ENCODE data around the gene TRMT6. TPM values are rescaled to one million over a fixed set of nuclear protein-coding genes. Genes with fewer than 3 reads are reported as not detected.

Gene TRMT6, protein sequence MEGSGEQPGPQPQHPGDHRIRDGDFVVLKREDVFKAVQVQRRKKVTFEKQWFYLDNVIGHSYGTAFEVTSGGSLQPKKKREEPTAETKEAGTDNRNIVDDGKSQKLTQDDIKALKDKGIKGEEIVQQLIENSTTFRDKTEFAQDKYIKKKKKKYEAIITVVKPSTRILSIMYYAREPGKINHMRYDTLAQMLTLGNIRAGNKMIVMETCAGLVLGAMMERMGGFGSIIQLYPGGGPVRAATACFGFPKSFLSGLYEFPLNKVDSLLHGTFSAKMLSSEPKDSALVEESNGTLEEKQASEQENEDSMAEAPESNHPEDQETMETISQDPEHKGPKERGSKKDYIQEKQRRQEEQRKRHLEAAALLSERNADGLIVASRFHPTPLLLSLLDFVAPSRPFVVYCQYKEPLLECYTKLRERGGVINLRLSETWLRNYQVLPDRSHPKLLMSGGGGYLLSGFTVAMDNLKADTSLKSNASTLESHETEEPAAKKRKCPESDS
- total RNA-seq (2022; extraction: Qiagen RNA extraction; ENCODE audit: low read depth), result 43.4 to 62.4 TPM (median 46.5 TPM) in 5 replicates

DNA sequence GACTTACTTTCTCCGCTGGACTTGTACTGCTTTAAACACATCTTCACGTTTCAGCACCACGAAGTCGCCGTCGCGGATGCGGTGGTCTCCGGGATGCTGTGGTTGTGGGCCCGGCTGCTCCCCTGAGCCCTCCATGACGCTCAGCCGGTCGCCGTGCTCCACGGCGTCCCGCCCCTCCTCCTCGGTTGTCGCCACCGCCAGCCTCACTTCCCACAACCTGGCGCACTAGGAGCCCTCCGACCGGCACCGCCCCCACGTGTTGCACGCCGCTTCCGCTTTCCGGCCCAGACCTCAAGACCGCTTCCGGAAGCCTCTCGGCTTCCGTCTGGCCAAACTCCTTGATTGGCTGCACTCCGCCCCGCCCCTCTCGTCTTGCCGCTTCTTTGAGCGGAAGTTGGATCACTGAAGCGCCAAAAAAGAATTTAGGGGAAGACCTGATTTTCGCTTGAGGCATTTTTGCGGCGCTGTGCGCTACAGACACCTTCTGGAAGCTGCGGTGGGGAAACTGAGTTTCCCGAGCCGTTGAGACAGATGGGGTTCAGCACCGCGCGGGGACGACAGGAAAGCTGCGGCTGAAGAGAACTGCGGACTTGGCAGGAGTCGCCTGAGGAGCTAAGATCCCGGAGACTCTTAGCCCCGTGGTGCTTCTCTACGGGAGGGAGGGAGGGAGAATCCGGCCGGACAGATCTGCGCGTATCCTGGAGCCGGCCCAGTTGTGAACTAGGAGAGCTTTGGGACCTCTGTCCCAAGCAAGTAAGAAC is at the start of gene TRMT6, which contains the start of gene MCM8:
TRMT6 (minus strand) TSS at position 263 of the 761 bp plus-strand sequence; CDS start at position 135, 128 bp downstream.
MCM8 (plus strand) TSS at position 382 of the 761 bp plus-strand sequence. CDS start 1,364 bp downstream, outside the sequence.

Other genes starting within 250 kb of the TRMT6 start
- 4.7 to 9.9 TPM (median 6.4 TPM) in 5 replicates for gene SHLD1, start 200.1 kb downstream of the TRMT6 start, total RNA-seq (2022; extraction: Qiagen RNA extraction; ENCODE audit: low read depth)
- 2.5 to 4.8 TPM (median 3.5 TPM) in 5 replicates for gene CHGB, start 39.0 kb downstream of the TRMT6 start, total RNA-seq (2022; extraction: Qiagen RNA extraction; ENCODE audit: low read depth)
- gene MCM8, start 119 bp upstream of the TRMT6 start, total RNA-seq (2022; extraction: Qiagen RNA extraction; ENCODE audit: low read depth), result 17.5 to 26.2 TPM (median 21.8 TPM) in 5 replicates
- 51.9 to 78.0 TPM (median 70.8 TPM) in 5 replicates for gene CRLS1, start 55.6 kb upstream of the TRMT6 start, total RNA-seq (2022; extraction: Qiagen RNA extraction; ENCODE audit: low read depth)
- 0.06 TPM in 2 of 5 replicates, not detected in the others for gene LRRN4, start 103.5 kb upstream of the TRMT6 start, total RNA-seq (2022; extraction: Qiagen RNA extraction; ENCODE audit: low read depth)
- gene FERMT1, start 172.5 kb upstream of the TRMT6 start, total RNA-seq (2022; extraction: Qiagen RNA extraction; ENCODE audit: low read depth), result 14.4 to 16.7 TPM (median 15.2 TPM) in 5 replicates